OCI-LY7 (cell line): Measurements from ENCODE around the gene TRAIP.

Experiments
- CTCF ChIP-seq: fragments of 200-600 bp; sonication (generic); conservative IDR thresholded peaks from 2 replicates; pipeline ENCODE4 v1.5.1; 2014; ENCODE audit warnings: mild to moderate bottlenecking, antibody characterized with exemption, low read length, moderate library complexity, mixed read lengths
- EZH2phosphoT487 ChIP-seq: fragments of 200-600 bp; sonication (generic); IDR thresholded peaks from 2 replicates; pipeline ENCODE4 v1.6.1; 2018; ENCODE audit warnings: low read depth, borderline replicate concordance, mild to moderate bottlenecking, mixed run types, antibody characterized with exemption, low read length, moderate library complexity, mixed read lengths

- TF ChIP-seq CTCF, result peak; percentile 97
- no peak for TF ChIP-seq EZH2phosphoT487
Measured at GRCh38 chr3:49839193-49839809, 17.1 kb downstream of the TRAIP start.
